ACHN (cell line): Measurements from ENCODE around the gene HMGB2.

Source experiments
- DNase-seq: peaks from one replicate; pipeline ENCODE4 v3.0.0-alpha.2; 2015
- in situ Hi-C: cut with HindIII; loops from 2 replicates; pipeline ENCODE4 v1.10.0; 2017; ENCODE audit warnings: low sequenced_read_pairs, low pct_ligation_motif_present, low pct_unique_long_range_greater_than_20kb

The HMGB2 gene

DNA sequence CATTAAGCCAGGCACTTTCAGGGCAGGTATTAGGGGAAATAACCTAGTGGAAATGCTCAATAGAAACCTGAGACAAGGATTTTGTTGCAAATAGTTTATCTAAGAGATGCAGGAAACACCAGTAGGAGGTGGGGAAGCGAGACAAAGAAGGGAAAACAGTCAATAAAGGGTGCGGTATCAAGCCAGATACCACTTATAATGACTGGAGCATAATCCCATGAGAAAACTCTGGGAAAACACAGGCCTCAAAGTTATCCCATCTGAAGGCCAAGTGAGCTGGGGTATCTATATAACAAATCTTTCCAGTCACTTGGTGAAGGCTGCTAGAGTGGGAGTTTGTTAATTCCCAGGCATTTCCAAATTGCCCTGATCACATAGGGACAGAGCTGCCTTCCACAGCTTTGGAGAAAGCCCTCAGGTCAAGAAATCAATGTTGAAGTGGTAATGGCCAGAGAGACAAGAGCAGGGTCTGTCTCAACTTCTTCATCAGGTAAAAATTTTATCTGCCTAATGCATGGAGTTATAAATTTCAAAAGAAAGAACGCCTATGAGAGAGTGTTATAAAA lies 9.8 kb upstream of the HMGB2 start:
- DNase-seq: no peak
- in situ Hi-C loops: no loop called here

DNA sequence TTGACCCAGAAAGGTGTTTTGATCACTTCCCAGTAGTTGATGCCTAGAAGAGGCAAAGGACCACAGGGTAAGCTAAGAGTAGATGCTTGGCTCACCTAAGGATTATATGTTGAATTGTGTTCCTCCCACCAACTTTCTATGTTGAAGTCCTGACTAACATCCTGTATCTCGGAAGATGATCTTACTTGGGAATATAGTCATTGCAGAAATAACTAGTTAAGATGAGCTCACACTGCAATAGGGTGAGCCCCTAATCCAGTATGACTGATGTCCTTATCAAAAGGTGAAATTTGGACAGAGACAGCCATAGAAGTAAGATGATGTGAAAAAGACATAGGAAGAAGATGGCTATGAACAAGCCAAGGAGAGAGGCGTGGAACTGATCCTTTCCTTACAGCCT lies 3.3 kb upstream of the HMGB2 start:
- DNase-seq: no peak
- in situ Hi-C loops: no loop called here

GRCh38 chr4:173334891-173335752 lies 964 bp upstream of the HMGB2 start:
- peak; percentile 91 for DNase-seq
- in situ Hi-C loops: no loop called here

DNA sequence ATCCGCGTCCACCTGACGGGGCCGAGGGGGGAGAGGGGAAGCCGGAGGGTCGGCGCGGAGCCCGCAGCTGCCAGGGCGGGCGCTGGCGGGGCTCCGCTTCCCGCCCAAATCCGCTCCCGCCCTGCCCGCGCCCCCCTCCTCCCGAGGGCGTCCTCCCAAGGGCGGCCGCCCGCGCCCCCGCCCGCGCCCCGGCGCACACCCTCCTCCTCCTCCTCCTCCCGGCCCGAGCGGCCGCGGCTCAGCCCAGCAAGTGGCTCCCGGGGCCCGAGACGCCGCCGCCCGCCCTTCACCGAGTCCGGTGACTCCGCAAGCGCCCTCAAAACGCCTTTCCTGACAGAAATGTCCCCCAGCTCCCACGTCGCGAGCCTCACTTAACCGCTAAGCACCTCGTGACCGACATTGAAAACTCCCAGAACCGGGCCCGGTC lies 487 bp downstream of the HMGB2 start:
- DNase-seq: peak; percentile 30
- in situ Hi-C loops: no loop called here

GRCh38 chr4:173332963-173333657 lies 1.0 kb downstream of the HMGB2 start:
- in situ Hi-C loops: no loop called here
- DNase-seq: peak; percentile 22

GRCh38 chr4:173332021-173332487 lies 2.1 kb downstream of the HMGB2 start:
- no peak for DNase-seq
- in situ Hi-C loops: no loop called here

DNA sequence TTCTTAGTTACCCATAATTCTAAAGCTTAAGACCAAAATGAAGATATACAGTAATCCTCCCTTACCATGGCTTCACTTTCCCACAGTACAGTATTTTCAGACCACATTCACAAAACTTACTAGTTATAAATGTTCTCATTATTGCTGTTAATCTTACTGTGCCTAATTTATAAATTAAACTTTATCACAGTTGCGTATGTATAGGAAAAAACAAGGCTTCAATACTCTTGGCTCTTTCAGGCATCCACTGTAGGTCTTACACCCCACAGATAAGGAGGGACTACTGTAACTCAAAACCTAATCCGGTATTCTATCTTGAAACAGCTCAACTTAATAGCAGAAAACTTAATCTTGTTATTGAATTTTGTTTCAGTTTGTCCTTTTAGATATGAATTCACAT lies 3.6 kb downstream of the HMGB2 start:
- no peak for DNase-seq
- in situ Hi-C loops: no loop called here

- in situ Hi-C loops: no loop called here
- DNase-seq: no peak
Observed at GRCh38 chr4:173328236-173328901, 5.8 kb downstream of the HMGB2 start.

GRCh38 chr4:173325007-173325736 lies 9.0 kb downstream of the HMGB2 start:
- in situ Hi-C loops: no loop called here
- no peak for DNase-seq

DNA sequence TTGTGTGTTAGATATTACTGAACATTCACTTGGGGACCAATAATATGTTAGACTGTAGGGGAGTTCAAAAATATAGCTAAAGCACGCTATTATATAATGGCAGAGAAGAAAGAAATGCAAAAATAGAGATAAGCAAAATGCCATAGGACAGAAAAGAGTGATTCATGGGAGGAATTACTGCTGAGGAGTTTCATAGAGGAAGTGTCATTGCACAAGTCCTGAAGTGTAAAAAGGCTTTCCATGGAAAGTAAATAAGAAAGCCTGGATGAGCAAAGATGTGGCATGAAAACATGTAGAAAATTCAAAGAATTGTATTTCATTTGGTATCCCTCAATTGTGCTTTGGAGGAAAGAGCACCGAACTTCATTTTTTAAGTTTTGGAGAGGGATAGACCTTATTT lies 14.5 kb downstream of the HMGB2 start:
- DNase-seq: no peak
- in situ Hi-C loops: no loop called here

DNA sequence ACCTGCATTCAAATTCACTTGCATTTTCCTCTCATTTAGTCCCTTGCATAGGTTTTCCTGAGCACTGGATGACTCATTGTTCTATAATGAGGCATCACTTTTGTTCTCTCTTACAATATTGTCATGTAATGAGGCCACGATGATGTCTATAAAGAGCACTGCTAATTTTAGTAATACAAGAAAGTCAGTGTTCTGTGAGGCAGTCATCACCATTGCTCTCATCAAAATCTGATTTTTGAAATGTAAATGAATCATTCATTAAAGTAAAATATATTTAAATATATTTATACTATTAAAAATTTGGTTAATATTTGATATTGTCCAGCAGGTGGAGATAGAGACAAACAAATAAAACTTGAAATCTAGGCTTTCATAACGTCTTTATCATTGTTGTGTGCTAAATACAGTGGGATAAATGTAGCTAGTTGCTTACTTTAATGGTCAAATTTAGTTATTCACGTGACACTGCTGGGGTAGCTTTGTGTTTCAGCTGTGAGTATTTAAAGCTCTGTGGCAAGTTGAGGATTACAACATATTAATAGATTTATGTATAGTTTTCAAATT lies 15.4 kb downstream of the HMGB2 start:
- DNase-seq: peak; percentile 35
- in situ Hi-C loops: no loop called here

DNA sequence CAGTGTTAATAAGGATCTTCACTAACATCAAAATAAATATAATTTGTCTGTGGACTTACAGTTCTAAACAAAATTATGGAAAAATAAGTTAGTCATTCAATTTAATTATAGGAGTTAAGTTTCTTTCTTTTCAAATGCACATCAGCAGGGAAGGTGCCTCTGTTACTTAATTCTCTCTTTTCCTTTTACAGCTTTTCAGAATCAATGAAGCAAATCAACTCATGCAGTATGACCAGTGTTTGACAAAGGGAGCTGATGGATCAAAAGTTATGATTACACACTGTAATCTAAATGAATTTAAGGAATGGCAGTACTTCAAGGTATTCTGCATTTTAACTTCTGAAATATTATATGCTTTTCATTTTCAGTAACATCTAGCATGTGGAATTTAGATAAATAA lies 15.9 kb downstream of the HMGB2 start:
- no peak for DNase-seq
- in situ Hi-C loops: no loop called here

GRCh38 chr4:173317004-173317403 lies 17.2 kb downstream of the HMGB2 start:
- peak; percentile 31 for DNase-seq
- in situ Hi-C loops: no loop called here

GRCh38 chr4:173316060-173316459 lies 18.1 kb downstream of the HMGB2 start:
- in situ Hi-C loops: no loop called here

DNA sequence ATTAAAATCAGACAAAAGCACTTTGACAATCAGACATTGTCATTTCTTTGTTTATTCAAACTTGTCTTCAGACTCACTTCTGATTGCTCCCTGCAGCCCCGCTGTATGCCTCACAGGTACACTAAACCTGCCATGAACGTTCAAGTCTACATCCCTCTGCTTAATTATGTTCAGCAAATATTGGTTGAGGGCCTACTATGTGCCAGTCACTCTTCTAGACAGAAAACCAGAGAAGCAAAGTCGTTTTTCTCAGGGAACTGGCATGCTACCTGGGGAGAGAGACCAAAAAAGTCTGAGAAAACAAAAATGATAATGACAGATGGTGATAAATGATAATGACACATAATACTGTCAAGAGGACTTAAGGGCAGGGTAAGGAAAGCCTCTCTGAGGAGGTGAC lies 19.4 kb downstream of the HMGB2 start:
- no peak for DNase-seq
- in situ Hi-C loops: no loop called here

More at GRCh38 chr4:173316060-173316459, 18.1 kb downstream of the HMGB2 start:
- no peak for DNase-seq

GRCh38 chr4:173311368-173311767 lies 22.8 kb downstream of the HMGB2 start:
- in situ Hi-C loops: no loop called here
- DNase-seq: no peak

DNA sequence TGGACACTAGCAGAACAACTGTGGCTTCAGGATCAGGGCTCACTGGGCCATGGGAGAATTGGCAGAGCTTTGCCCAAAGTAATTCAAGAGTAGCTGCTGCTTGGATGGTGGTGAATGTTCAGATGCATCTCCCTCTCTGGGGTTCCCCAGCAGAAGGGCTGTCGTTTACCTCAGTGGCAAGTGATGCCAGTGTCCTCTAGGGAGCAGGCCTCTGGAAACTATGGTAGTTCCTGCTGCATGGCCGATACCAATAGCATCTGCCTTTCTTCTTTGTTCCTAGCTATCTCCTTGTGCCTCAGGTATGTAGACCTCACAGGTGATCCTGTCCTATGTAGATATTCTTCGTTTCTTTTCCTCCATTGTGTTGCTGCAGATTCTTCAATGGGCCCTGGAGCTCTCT lies 26.4 kb downstream of the HMGB2 start:
- in situ Hi-C loops: no loop called here

More for the DNA sequence above, 26.4 kb downstream of the HMGB2 start:
- no peak for DNase-seq
